Brain pericyte (primary cell): ENCODE data around the gene KRTAP13-3.

Experiments
- DNase-seq: peaks from one replicate; pipeline ENCODE4 v3.0.0-alpha.2; 2012; ENCODE audit warnings: low read depth, low spot score

Gene KRTAP13-3

DNA sequence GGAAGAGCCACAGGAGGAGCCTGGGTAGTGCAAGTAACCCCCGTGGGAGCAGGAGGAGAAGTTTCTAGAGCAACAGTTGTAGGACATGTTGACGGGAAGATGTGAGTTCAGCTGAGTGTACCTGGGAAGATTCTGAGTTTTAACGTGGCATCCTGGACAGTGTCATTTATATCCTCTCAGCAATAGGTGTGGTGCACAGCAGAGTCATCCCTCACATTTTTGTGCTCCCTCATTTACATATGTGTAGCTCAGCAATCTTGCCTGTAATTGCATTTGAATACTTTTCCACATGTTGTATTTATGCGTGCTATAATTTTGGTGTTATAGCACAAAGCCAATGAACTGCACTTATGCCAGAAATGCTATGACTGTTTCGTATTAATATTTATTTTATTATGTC is at the start of gene KRTAP13-3:
Gene KRTAP13-3, minus strand, starts transcription at position 101 of the 400 bp plus-strand sequence. Its CDS starts 14 bp downstream, at position 87.
- DNase-seq = no peak

DNA sequence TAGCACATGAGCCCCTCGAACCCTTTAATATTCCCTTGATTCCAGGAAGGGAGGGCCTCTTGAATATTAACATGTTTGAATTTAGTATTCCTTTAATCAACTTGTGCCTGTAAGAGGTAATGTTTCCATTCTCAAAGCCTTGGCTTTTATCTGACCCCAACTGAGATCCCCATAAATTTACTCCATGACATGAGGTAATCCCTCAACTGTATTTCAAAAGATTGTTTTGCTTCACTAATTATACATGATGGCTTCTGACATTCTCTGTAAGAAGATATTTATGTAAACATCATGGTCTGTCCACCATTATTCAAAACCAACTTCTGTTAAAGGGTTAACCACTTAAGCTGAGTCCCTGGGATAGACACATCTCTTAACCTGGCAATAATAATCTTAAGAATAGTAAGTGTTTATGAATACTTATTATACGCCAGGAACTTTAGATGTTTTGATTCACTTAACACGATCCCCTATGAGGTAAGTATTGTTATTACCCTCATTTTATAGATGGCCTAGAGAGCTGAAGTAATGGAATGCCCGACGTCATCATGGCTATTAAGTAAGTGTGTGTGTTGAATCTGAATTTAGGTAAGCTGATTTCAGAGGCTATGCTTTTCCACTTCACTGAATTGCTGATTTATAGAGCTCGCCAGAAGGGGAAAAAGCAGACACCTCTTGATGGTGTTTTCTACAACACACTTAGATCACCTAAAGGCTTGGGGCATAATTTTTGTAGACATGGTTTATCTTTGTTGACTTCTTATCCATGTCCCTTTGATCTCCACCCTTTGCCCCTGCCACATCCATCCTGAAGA is 43.4 kb upstream of the KRTAP13-3 start:
- no peak for DNase-seq

- no peak for DNase-seq
These were observed 38.0 kb upstream of the KRTAP13-3 start for GRCh38 chr21:30463713-30464112.

GRCh38 chr21:30448514-30448913 is 22.8 kb upstream of the KRTAP13-3 start:
- no peak for DNase-seq

DNA sequence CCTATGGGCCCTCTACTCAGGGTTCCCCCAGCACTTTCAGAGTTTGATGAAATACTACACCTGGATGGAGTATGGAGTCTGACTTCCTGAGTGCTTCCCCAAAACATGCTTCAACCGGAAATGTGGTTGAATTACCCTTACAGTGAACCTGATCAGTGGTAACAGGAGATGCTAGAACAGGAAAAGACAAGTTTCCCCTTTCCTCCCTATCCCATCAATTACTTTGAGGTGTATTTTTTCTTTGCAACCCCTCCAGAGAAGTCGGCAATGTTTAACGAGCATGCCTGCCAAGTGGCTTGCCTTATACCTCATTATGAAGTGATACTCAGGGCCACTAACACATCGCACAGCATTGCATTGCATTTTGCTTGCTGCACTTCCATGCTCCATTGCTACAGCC is 21.3 kb upstream of the KRTAP13-3 start:
- no peak for DNase-seq

DNA sequence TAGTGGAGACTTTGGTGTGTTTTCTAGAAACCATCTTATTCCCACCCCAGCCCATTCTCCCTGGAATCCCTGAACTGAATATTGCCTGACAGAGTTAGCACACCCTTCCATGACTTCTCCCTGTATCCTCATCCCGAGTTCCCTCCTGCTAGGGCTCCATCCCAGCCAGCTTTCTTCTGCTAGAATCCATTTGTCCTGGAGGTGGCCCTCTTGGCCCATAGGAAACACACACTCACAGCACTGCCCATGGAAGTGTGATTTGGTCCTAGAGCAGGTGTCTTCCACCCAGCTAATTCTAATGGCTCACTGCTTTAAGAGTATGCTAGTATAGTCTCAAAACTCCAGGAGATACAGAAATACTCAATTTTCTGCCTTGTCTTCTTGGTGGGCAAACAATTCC is 18.5 kb upstream of the KRTAP13-3 start:
- DNase-seq = no peak

- DNase-seq = no peak
These were observed 17.5 kb upstream of the KRTAP13-3 start for GRCh38 chr21:30443226-30443625.

DNA sequence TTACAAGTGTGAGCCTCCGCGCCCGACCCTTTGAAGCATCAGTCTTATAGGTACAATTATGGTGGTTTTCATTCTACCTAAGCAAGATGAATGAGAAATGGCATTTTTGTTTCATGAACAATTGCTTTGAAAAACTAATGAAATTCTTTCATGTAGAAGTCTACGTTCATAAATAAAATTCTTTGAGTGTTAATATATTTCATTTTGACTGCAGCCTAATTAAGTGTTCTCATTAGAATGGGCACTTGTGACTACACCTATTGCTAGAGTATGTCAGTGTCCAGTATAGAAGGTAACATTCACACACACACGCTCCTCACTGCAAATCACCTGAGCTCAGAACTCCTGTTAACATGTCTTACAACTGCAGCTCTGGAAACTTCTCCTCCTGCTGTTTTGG is 14.2 kb upstream of the KRTAP13-3 start, which contains the start of gene KRTAP15-1:
Gene KRTAP15-1, plus strand, starts transcription at position 301 of the 400 bp plus-strand sequence. Its CDS starts 53 bp downstream, at position 354.
- no peak for DNase-seq

GRCh38 chr21:30437010-30437565 is 11.4 kb upstream of the KRTAP13-3 start:
- DNase-seq = no peak

DNA sequence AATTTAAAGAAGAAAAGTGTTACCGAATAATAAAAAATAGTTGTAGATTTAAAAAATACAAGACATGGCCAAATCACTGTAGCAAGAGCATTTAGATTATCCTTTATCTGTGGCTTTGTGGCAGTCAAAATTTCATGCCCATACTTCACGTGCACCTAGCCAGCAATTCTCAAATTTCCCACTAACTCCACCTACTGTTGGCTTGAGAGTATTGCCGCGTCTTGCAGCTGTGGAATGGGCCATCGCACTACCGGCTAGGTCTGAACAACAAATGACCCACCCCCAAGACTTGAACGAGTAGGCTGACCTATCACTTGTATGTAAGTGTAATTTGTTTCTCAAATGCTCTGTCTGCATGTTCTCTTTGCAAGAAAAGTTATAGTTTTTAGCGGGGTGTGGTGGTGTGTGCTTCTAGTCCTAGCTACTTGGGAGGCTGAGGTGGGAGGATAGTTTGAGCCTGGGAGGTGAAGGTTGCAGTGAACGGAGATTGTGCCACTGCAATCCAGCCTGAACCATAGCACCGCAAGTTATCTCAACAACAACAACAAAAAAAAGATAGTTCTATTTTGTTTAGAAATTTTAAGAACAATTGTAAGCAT is 8.4 kb upstream of the KRTAP13-3 start:
- no peak for DNase-seq

DNA sequence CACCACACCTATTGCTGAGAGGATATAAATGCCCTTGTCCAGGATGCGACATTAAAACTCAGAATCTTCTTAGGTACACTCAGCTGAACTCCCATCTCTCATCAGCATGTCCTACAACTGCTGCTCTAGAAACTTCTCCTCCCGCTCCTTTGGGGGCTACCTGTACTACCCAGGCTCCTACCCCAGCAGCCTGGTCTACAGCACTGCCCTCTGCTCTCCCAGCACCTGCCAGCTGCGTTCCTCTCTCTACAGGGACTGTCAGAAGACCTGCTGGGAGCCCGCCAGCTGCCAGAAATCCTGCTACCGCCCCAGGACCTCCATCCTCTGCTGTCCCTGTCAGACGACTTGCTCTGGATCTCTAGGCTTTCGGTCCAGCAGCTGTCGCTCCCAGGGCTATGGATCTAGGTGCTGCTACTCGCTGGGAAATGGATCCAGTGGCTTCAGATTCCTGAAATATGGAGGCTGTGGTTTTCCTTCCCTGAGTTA is 4.5 kb upstream of the KRTAP13-3 start, which contains the start of gene KRTAP13-4:
Gene KRTAP13-4, plus strand, starts transcription at position 51 of the 486 bp plus-strand sequence. Its CDS starts 56 bp downstream, at position 107.
- no peak for DNase-seq

DNA sequence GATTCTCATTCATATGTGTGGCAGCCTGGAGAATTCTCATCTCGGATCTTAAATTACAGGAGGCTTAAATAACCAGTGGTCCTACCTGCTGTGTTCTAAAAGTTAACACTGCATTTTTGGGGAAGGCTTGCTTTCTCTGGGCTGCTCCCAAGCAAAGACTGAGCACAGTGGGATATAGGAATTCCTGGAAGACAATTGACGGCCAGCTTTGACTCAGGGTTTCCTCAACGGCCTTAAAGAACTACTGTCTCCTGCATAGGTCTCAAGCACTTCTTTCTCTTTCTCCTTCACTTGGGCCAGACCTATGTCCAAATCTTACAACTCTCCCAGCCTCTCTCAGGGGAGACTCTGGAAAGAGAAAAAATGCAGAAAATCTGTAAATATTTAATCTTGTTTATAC is 1.0 kb upstream of the KRTAP13-3 start:
- DNase-seq = no peak

- DNase-seq = no peak
These were observed 9.7 kb downstream of the KRTAP13-3 start for GRCh38 chr21:30415993-30416392.

DNA sequence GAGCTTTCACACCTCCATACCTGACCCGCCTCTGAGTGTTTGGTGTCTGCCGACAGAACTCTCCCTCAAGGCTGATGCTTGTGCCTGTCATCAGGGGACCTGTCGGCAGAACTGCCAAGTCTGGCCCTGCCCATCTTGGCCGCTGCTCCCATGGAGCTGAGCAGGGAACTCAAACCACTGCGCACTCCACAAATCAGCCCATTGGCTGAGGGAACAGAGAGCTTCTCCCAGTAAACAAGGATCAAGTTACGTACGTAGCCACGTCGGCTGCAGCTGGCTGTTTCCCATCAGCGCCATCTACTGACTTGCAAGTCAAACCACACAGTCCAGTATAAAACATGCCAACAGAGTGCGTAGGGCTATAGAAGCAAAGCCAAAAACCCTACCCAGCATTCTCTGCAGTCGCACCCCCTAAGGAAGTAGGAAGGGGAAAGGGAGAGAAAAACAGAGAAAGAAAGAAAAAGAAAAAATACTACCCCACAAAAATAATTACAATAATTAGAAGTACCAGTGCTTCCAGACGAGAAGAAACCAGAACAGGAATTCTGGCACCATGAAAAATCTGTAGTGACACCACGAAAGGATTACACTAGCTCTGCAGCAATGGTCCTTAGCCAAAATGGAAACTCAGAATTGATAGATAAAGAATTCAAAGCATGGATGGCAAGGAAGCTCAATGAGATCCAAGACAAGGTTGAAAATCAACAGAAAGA is 16.8 kb downstream of the KRTAP13-3 start:
- DNase-seq = no peak

DNA sequence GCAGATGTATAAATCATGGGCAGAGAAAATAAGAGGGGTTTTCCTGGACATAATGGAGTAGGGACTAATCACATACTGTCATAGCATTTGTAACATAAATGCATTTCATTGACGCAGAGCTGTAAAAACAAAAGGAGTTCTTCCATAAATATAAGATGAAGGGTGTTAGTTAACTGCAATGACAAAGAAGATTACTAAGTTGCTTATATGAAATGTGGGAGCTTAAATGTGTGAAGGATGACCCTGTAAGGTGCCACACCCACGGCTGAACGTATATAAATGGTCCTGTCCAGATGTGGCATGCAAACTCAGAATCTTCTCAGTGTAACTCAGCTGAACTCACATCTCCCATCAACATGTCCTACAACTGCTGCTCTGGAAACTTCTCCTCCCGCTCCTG is 30.0 kb downstream of the KRTAP13-3 start, which contains the start of gene KRTAP13-1:
Gene KRTAP13-1, plus strand, starts transcription at position 301 of the 400 bp plus-strand sequence. Its CDS starts 56 bp downstream, at position 357.
- DNase-seq = no peak

GRCh38 chr21:30391492-30392025 is 34.2 kb downstream of the KRTAP13-3 start:
- DNase-seq = no peak

DNA sequence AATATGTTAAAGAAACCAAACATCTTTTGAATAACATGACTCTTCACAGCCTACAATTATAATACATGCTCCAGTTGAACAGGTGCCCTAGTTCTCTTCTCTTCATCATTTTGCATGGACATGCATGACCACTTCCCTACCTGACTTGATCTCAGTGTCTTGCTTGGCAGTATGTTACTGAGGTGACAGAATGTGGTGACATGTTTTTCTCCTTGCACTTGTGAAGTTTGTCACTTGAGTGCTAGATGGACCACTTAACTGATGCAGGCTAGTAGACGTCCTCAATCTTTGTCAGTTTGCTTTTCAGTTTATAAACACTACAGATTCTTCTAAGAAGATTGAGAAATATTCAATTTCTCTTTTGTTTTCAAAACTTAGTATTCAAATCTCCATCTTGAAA is 43.5 kb downstream of the KRTAP13-3 start:
- DNase-seq = no peak
